Measurements from ENCODE around the gene TRIM7. TPM values are rescaled to one million over a fixed set of nuclear protein-coding genes. Genes with fewer than 3 reads are reported as not detected.

The TRIM7 gene
- total and polyA plus RNA-seq, 12 donors = 3.9 to 30.8 (median 6.0) TPM

- TF ChIP-seq, protein P1, sequence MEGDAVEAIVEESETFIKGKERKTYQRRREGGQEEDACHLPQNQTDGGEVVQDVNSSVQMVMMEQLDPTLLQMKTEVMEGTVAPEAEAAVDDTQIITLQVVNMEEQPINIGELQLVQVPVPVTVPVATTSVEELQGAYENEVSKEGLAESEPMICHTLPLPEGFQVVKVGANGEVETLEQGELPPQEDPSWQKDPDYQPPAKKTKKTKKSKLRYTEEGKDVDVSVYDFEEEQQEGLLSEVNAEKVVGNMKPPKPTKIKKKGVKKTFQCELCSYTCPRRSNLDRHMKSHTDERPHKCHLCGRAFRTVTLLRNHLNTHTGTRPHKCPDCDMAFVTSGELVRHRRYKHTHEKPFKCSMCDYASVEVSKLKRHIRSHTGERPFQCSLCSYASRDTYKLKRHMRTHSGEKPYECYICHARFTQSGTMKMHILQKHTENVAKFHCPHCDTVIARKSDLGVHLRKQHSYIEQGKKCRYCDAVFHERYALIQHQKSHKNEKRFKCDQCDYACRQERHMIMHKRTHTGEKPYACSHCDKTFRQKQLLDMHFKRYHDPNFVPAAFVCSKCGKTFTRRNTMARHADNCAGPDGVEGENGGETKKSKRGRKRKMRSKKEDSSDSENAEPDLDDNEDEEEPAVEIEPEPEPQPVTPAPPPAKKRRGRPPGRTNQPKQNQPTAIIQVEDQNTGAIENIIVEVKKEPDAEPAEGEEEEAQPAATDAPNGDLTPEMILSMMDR (IDR thresholded peaks at IDR 0.05) = no peak
- Histone ChIP-seq H3K9me3 (no peaks in the 10 kb centered on the region), H3K4me3 (no peak overlapping the region), H3K27ac (peak overlapping the region in 1 of 10 donors; percentile 26), H3K4me1 (peaks cover 3 to 42% (median 20%) of the 10 kb centered on the region in 9 donors), H3K36me3 (peaks cover 0 to 6% (median 0%) of the 10 kb centered on the region in 9 donors), H3K27me3 (no peaks in the 10 kb centered on the region)
- intact Hi-C loops (cut with DNase I) = loop anchor here in 1 of 10 donors (5.0 kb wide), 1 partner anchor 68 kb away; the partner anchor contains the start of gene TRIM52
- WGBS, 2 donors = 62 to 66% methylated on average over 21 of the region's 21 CpGs
- DNase-seq = peak in 1 of 2 donors; percentile 53
- ATAC-seq = no peak
Measured at GRCh38 chr5:181194489-181195248, 10.3 kb downstream of the TRIM7 start.

- WGBS, 2 donors = 38 to 95% methylated on average over 2 of the region's 2 CpGs
- ATAC-seq (no peak), DNase-seq (no peak)
- TF ChIP-seq, protein P1 (IDR thresholded peaks at IDR 0.05) = no peak
- Histone ChIP-seq H3K27me3 (peaks cover 0 to 5% (median 0%) of the 10 kb centered on the region in 7 donors), H3K27ac (no peak overlapping the region), H3K36me3 (peaks cover 0 to 4% (median 0%) of the 10 kb centered on the region in 9 donors), H3K4me1 (peaks cover 3 to 42% (median 24%) of the 10 kb centered on the region in 9 donors), H3K4me3 (no peak overlapping the region), H3K9me3 (no peaks in the 10 kb centered on the region)
- intact Hi-C loops (cut with DNase I) = loop anchor here in 2 of 10 donors (2.0 to 5.0 kb wide), 2 partner anchors 29 to 69 kb away; partner anchors contain the start of genes TRIM41 (in 1 of the 2) and TRIM52 (in 1 of the 2)
Measured at GRCh38 chr5:181193656-181194055, 11.3 kb downstream of the TRIM7 start.

DNA sequence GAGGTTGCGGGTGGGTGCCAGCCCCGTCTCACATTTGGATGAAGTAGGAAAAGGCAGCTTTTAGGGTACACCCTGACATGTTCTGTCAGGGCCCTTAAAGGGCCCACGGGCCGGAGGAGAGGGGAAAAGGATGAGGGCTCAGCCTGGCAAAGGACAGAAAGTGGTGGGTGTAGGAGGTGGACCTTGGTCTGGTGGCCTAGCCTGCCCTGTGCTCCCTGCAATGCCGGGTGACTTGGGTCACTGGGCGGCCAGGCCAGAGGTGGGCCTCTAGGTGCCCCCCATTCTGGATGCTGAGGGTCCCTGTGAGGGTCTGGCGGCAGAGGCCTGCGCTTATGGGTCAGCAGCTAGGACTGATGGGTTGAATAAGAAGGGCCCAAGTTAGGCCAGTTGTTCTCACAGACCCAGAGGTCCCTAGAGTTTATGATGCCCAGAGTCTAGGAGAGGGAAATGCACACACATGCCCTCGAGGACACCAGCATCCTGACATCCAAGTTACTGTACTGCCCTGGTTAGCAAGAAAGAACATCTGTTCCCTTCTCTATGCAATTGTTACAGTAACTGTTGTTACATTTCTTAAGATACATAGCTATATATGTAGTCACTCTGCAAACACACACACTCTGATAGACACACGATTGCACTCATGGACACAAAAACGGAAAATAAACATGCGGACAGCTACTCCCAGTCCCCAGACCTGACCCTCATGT lies 12.5 kb downstream of the TRIM7 start:
- no peak for DNase-seq
- peaks cover 3 to 48% (median 24%) of the 10 kb centered on the region in 9 donors for H3K4me1 ChIP-seq
- intact Hi-C loops (cut with DNase I) = loop anchor here in 3 of 10 donors (1.0 to 5.0 kb wide), 3 partner anchors 10 to 70 kb away; partner anchors contain the start of genes TRIM41 (in 1 of the 3) and TRIM52 (in 1 of the 3)

More for the DNA sequence above, 12.5 kb downstream of the TRIM7 start:
- H3K4me3 ChIP-seq = peak overlapping the region; percentile 42 to 96 (median 81)
- peaks cover 0 to 5% (median 0%) of the 10 kb centered on the region in 7 donors for H3K27me3 ChIP-seq
- TF ChIP-seq, protein P1 (IDR thresholded peaks at IDR 0.05) = no peak
- no peaks in the 10 kb centered on the region for H3K36me3 ChIP-seq
- H3K9me3 ChIP-seq = no peaks in the 10 kb centered on the region
- ATAC-seq = no peak
- 53 to 57% methylated on average over 12 of the region's 12 CpGs for WGBS, 2 donors
- peak overlapping the region; percentile 84 to 96 (median 92) for H3K27ac ChIP-seq

All from heart right ventricle (tissue), 16 donors.